Body of pancreas (tissue), 4 donors: ENCODE data around the gene TMEM128. TPM values are rescaled to one million over a fixed set of nuclear protein-coding genes. Genes with fewer than 3 reads are reported as not detected.

Experiments used
- ATAC-seq: fragments of 150-250 bp; one replicate; pipeline ENCODE4 v1.9.1; 2016
- DNase-seq, 4 donors: peaks; one replicate each; pipeline ENCODE4 v3.0.0-alpha.2; 2019
- H3K27ac ChIP-seq, 4 donors: fragments of 200-600 bp; sonication (generic); 1 replicate in 3 of 4; 2 replicates in 1 of 4; pipeline versions ENCODE4 v1.5.1 to v1.6.1; 2016 to 2019; ENCODE audit warnings: mild to moderate bottlenecking in 1 of 4, mixed read lengths in 1 of 4, moderate library complexity in 1 of 4
- H3K27me3 ChIP-seq, 2 donors: fragments of 200-600 bp; sonication (generic); one replicate each; pipeline ENCODE4 v1.6.0; 2016; ENCODE audit warnings: mild to moderate bottlenecking in 1 of 2
- H3K36me3 ChIP-seq, 2 donors: fragments of 200-600 bp; sonication (generic); replicated peaks in 1 of 2; 2 replicates each; pipeline ENCODE4 v1.5.1; 2016; ENCODE audit warnings: low read depth in 2 of 2; ENCODE audit not compliant: insufficient read depth in 1 of 2
- H3K4me1 ChIP-seq: fragments of 200-600 bp; sonication (generic); one replicate; pipeline ENCODE4 v1.6.0; 2016
- H3K4me3 ChIP-seq, 2 donors: fragments of 200-600 bp; sonication (generic); 1 replicate in 1 of 2; 2 replicates in 1 of 2; pipeline ENCODE4 v1.5.1; 2016 to 2019
- H3K9me3 ChIP-seq, 3 donors: fragments of 200-600 bp; sonication (generic); 1 replicate in 2 of 3; 2 replicates in 1 of 3; pipeline ENCODE4 v1.5.1; 2016
- CTCF ChIP-seq, 7 experiments: fragments of 450-650 bp in 4 of 7; fragments of 200-600 bp in 3 of 7; sonication (generic) in 3 of 7; IDR thresholded peaks; one replicate each; pipeline ENCODE4 v1.5.1; 2016 to 2019; ENCODE audit warnings: antibody characterized with exemption in 7 of 7
- POLR2A ChIP-seq, 3 donors: fragments of 450-650 bp; IDR thresholded peaks; one replicate each; pipeline ENCODE4 v1.6.1; 2016; ENCODE audit warnings: antibody characterized with exemption in 3 of 3, mild to moderate bottlenecking in 2 of 3
- WGBS, 2 donors: methylation state at CpG; one replicate each; pipeline ENCODE4 v1.1.5; 2017; 5-methylcytosine and 5-hydroxymethylcytosine counted together
- intact Hi-C: fragments of 100-400 bp; cut with DNase I; formaldehyde crosslinking; loops from one replicate; pipeline ENCODE4 v1.15.1; 2023
- total RNA-seq, 2 donors: library from RNA; depleted of rRNA; stranded (reverse); fragments of >200 nt; gene quantifications; one replicate each; pipeline ENCODE4 v1.1.0, GENCODE V29; 2016

Gene TMEM128
- total RNA-seq, 2 donors from 2014 or later, result 12.9 to 17.1 TPM

GRCh38 chr4:4233610-4234009 lies 14.4 kb downstream of the TMEM128 start:
- Histone ChIP-seq H3K4me3 (no peak overlapping the region), H3K4me1 (no peaks in the 10 kb centered on the region), H3K9me3 (no peaks in the 10 kb centered on the region), H3K27ac (no peak overlapping the region), H3K36me3 (no peaks in the 10 kb centered on the region), H3K27me3 (no peaks in the 10 kb centered on the region)
- no peak for TF ChIP-seq POLR2A (IDR thresholded peaks at IDR 0.05)
- DNase-seq (no peak), ATAC-seq (no peak)
- 92 to 100% methylated on average over 2 of the region's 2 CpGs for WGBS, 2 donors
- intact Hi-C loops, result no loop called here

- ATAC-seq, result no peak
- Histone ChIP-seq H3K4me3 (no peak overlapping the region), H3K9me3 (no peaks in the 10 kb centered on the region), H3K36me3 (no peaks in the 10 kb centered on the region), H3K27ac (no peak overlapping the region), H3K27me3 (no peaks in the 10 kb centered on the region), H3K4me1 (no peaks in the 10 kb centered on the region)
- DNase-seq, result no peak
- TF ChIP-seq CTCF (IDR thresholded peaks at IDR 0.05) (no peak), POLR2A (IDR thresholded peaks at IDR 0.05) (no peak)
- intact Hi-C loops, result no loop called here
- WGBS, 2 donors, result 46 to 54% methylated on average over 1 of the region's 1 CpG
These were observed 19.7 kb downstream of the TMEM128 start for GRCh38 chr4:4228356-4228668.

GRCh38 chr4:4227510-4228355 lies 20.3 kb downstream of the TMEM128 start:
- Histone ChIP-seq H3K9me3 (no peaks in the 10 kb centered on the region), H3K4me3 (no peak overlapping the region), H3K4me1 (no peaks in the 10 kb centered on the region), H3K27ac (no peak overlapping the region), H3K27me3 (no peaks in the 10 kb centered on the region), H3K36me3 (no peaks in the 10 kb centered on the region)
- WGBS, 2 donors, result 4 to 21% methylated on average over 7 to 49 of the region's 51 CpGs
- no peak for DNase-seq
- no peak for ATAC-seq
- no peak for TF ChIP-seq CTCF (IDR thresholded peaks at IDR 0.05)
- no peak for TF ChIP-seq POLR2A (IDR thresholded peaks at IDR 0.05)
- intact Hi-C loops, result no loop called here

GRCh38 chr4:4226606-4227438 lies 21.2 kb downstream of the TMEM128 start, which contains the start of gene OTOP1:
TSS of gene OTOP1 (minus strand) at chr4:4226929. CDS start at chr4:4226864, 65 bp downstream.
- WGBS, 2 donors, result 8 to 14% methylated on average over 28 to 72 of the region's 82 CpGs
- Histone ChIP-seq H3K4me3 (no peak within 1 kb of the TSS), H3K27ac (no peak within 1 kb of the TSS), H3K27me3 (no peaks in the 10 kb centered on the region), H3K4me1 (no peaks in the 10 kb centered on the region), H3K9me3 (no peaks in the 10 kb centered on the region), H3K36me3 (no peaks in the 10 kb centered on the region)
- intact Hi-C loops, result no loop called here
- no peak for ATAC-seq
- TF ChIP-seq POLR2A (IDR thresholded peaks at IDR 0.05) (no peak), CTCF (IDR thresholded peaks at IDR 0.05) (no peak)
- DNase-seq, result no peak

- intact Hi-C loops, result no loop called here
- 13 to 18% methylated on average over 18 to 41 of the region's 41 CpGs for WGBS, 2 donors
These were observed 22.0 kb downstream of the TMEM128 start for GRCh38 chr4:4225915-4226605.

More at GRCh38 chr4:4225915-4226605, 22.0 kb downstream of the TMEM128 start:
- TF ChIP-seq POLR2A (IDR thresholded peaks at IDR 0.05) (no peak), CTCF (IDR thresholded peaks at IDR 0.05) (no peak)
- no peaks in the 10 kb centered on the region for H3K36me3 ChIP-seq
- no peaks in the 10 kb centered on the region for H3K9me3 ChIP-seq
- DNase-seq, result no peak
- no peak overlapping the region for H3K4me3 ChIP-seq
- ATAC-seq, result no peak
- H3K27ac ChIP-seq, result no peak overlapping the region
- no peaks in the 10 kb centered on the region for H3K27me3 ChIP-seq
- no peaks in the 10 kb centered on the region for H3K4me1 ChIP-seq
